GM10266 (cell line): ENCODE data around the gene CPNE6.

ENCODE experiments used
- DNase-seq: peaks from one replicate; pipeline ENCODE4 v3.0.0; 2012; ENCODE audit errors: extremely low spot score
- TF ChIP-seq, protein P1 (sequence below): IDR thresholded peaks from 2 replicates; pipeline ENCODE4 v1.5.1; 2012; ENCODE audit warnings: mild to moderate bottlenecking, low read depth; ENCODE audit not compliant: control insufficient read depth, insufficient read depth; ENCODE audit errors: missing control alignments

CPNE6 gene

DNA sequence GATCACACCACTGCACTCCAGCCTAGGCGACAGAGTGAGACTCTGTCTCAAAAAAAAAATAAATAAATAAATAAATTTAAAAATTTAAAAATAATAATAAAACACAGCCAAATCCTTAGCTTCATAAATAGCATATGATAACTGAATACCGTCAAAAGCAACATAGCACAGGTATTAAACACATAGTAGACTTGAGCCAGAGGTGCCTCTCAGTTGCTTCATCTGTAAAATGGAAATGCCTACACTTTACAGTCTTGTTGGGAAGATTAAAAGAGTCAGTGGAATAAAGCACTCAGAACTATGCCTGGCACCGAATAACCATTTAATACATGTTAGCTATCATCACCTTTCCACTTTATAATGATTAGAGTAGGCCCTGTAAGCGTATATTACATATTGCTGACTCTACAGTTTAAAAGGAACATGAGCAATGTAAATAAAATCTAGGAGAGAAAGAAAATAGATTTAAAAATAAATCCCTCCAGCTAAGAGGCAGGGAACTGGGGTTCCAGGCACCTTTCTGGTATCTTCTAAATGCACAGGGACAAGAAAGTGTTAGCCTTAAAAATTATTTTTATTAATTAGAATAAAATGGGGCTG lies 35.4 kb downstream of the CPNE6 start:
- TF ChIP-seq, protein P1, sequence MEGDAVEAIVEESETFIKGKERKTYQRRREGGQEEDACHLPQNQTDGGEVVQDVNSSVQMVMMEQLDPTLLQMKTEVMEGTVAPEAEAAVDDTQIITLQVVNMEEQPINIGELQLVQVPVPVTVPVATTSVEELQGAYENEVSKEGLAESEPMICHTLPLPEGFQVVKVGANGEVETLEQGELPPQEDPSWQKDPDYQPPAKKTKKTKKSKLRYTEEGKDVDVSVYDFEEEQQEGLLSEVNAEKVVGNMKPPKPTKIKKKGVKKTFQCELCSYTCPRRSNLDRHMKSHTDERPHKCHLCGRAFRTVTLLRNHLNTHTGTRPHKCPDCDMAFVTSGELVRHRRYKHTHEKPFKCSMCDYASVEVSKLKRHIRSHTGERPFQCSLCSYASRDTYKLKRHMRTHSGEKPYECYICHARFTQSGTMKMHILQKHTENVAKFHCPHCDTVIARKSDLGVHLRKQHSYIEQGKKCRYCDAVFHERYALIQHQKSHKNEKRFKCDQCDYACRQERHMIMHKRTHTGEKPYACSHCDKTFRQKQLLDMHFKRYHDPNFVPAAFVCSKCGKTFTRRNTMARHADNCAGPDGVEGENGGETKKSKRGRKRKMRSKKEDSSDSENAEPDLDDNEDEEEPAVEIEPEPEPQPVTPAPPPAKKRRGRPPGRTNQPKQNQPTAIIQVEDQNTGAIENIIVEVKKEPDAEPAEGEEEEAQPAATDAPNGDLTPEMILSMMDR, result no peak
- DNase-seq, result no peak

DNA sequence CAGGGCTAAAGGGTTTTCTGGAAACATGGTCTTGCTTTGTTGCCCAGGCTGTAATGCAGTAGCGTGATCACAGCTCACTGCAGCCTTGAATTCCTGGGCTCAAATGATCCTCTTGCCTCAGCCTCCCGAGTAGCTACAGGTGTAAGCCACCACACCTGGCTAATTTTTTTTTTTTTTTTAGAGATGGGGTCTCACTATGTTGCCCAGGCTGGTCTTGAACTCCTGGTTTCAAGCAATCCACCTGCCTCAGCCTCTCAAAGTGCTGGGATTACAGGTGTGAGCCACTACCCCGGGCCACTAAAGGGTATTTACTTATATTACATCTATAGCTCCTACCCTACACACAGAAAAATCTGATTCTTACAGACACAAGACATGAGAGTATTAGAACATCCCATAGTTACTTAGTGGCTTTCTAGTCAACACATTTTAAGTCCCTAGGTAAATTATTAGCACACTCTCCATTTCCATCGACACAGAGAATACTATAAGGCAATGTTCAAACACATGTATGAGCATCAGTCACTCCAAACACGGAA lies 37.0 kb downstream of the CPNE6 start:
- TF ChIP-seq, protein P1, result no peak
- no peak for DNase-seq

DNA sequence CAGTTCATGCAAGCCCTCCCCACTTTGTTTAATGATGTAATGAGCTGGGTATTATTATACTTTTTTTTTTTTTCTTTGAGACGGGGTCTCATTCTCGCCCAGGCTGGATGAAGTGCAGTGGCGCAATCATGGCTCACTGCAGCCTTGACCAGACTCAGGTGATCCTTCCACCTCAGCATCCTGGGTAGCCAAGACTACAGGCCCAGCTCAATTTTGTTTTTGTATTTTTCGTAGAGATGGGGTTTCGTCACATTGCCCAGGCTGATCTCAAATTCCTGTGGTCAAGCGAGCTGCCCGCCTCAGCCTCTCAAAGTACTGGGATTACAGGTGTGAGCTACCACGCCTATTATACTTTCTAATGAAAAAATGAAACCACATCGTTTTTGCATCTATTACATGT lies 38.7 kb downstream of the CPNE6 start:
- no peak for DNase-seq
- TF ChIP-seq, protein P1, result no peak

DNA sequence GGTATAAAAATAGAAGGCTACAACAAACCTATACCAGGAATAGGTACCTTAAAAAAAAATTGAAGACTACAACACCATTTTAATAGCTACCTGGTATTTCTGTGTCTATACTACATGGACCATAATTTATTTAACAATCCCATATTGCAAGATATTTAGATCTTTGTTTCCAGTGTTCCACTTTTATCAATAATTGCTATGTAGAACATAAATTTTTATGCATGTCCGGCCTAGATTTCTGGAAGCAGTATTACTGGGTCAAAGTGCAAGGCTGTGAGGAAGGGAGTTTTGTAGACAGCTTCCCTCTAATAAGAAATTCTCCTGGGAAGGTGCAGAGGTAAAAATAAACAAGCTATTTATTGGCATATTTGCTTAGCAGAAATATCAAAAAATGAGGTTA lies 39.2 kb downstream of the CPNE6 start:
- TF ChIP-seq, protein P1, result no peak
- DNase-seq, result no peak

DNA sequence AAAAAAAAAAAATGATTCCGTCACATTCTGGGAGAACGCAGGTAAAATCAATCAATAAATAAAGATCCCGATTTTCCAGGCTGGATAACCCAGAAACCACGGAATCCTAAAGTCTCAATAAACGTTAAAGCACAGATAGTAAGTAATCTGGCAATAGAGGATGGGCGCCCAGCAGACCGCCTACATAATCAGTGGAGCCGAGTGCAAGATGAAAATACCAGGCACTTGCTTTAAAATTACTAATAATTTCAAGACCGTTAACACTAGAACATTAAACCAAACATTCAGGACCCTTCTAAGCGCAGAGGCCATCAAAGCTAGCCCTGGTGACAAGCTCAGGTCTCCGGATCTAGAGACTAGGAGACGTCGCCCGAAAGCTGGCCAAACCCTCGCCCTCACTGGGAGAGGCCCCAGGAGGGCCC lies 42.0 kb downstream of the CPNE6 start:
- TF ChIP-seq, protein P1, result no peak
- no peak for DNase-seq

DNA sequence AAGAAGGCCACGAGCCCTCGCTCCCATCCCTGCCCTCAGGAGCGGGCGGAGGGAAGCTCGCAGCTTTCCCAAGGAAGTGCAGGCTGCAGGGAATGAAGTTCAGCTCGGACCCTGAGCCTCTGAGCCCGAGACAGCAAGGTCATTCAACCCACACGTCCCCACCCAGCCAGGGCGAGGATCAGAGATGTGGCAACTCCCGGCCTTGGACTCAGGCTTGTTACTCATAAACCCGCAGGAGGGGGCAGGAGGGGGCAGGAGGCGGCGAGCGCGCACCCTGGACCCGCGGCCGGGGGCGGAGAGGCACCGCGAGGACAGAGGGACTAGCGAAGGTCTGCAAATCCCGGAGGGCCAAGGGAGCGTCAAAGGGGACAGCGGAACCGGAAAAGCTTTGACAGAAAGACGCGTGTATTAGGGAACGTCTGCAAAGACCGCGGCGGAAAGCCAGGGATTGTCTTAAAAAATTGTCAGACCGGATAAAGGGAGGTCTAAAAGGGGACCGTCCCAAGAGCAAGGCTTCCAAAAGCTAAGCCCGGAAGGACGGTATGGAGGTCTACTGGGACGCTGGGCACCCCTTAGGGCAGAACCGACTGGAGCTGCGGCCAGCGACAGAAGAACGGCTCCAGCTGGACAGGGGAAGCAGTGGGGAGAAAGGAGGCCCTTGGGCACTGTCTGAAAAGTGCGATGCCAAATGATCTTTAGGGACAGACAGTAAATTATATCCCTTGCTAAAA lies 42.6 kb downstream of the CPNE6 start:
- peak; percentile 76 for DNase-seq
- TF ChIP-seq, protein P1, result no peak
